Activated effector memory CD4-positive, alpha-beta T cell treated with Interleukin-2 at 50 U/mL for 16 hours (primary cell): ENCODE results near the gene PLOD1.
"Not testable (repeated sequence)": the region's sequence is repeated elsewhere in the genome, so short reads cannot be mapped to it uniquely, and the experiment has no call there.

Experiments
- DNase-seq: peaks from one replicate; pipeline ENCODE4 v3.0.0-alpha.2; 2020

The PLOD1 gene

GRCh38 chr1:11939794-11940193 lies 5.3 kb downstream of the PLOD1 start:
- DNase-seq, result not testable (repeated sequence)

DNA sequence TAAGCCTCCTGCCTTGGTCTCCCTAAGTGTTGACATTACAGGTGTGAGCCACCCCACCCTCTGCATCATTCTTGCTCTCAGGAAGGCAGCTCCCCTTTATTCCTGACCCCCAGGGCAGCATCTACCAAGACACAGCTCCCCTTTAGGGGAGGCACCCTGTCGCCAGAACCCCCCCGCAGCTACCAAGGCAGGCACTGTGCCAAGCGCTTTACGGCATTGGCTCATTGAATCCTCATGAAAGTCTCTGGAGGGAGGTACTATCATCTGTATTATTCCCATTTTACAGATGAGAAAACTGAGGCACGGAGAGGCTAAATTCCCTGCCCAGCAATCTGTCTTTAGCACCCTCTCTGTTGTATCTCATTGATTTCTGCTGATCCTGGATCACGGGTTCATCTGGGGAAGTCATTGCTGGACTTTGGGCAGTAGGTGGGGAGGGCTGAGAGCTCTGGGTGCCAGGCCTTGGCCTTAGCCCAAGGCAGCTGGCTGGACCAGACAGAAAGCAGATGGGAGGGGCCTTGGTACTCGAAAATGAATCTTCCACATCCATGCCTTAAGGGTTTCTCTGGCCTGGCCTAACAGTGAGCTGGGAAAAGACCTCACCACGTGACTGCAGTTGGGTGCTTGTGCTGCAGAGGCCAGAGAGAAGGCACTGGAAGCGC lies 5.9 kb downstream of the PLOD1 start:
- DNase-seq, result no peak

DNA sequence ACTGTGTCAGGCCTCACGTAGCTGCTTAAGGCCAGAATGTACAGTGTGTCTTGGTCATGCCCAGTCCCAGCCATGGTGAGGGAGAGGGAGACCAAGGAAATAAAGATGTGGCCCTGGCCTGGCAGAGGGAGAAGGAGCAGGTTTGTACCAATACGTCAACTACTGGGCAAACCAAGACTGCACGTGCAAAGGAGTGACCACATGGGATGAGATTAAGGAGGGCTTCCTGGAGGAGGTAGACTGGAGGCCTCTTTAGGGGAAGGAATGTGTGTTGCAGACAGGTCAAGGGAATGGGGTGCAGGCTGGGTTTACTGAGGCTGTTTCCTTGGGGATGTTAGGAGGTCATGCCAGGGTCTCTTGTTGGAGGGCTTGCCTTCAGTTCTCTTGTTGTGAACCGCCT lies 7.8 kb downstream of the PLOD1 start:
- no peak for DNase-seq

DNA sequence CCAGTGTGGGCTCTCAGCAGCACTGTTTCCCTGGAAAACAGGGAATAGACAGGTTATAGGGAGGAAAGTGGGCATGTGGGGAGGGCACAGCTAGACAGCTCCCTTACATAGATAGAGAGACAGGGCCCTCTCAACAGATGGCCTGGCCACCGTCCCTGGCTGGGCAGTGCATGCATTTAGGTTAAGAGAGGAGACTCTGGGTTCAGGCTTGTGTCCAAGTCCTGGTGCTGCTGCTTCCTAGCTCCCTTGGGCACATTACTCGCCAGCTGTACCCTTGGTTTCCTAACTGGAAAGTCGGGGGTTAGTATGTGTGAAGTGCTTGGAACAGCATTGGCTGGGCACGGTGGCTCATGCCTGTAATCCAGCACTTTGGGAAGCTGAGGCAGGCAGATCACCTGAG lies 9.1 kb downstream of the PLOD1 start:
- no peak for DNase-seq

DNA sequence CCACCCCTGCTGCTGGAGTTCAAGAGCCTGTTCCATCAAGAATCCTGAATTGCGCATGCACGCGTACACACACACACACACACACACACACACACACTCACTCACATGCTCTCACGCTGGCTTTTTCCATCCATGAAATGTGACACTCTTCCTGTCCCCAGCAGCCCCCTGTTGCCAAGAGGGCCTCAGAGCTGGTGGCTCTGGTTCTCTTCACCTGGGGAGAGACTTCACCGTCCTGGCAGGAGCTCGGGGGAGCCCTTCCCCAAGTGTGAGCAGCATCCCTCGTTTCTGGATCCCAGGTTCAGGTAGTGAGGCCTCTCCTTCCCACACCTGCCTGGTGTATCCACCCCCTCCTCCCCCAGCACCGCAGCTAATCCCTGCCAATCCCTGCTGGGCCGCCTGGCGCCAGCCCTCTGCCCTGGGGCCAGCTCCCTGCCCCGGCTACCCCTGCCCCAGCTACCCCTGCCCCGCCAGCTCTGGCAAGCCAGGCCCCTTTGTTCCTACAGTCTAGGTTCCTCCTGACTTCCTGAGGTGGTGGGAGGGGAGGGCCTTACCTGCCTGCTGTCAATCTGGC lies 9.9 kb downstream of the PLOD1 start:
- DNase-seq, result no peak

- no peak for DNase-seq
These were observed 12.1 kb downstream of the PLOD1 start for GRCh38 chr1:11946647-11947046.

DNA sequence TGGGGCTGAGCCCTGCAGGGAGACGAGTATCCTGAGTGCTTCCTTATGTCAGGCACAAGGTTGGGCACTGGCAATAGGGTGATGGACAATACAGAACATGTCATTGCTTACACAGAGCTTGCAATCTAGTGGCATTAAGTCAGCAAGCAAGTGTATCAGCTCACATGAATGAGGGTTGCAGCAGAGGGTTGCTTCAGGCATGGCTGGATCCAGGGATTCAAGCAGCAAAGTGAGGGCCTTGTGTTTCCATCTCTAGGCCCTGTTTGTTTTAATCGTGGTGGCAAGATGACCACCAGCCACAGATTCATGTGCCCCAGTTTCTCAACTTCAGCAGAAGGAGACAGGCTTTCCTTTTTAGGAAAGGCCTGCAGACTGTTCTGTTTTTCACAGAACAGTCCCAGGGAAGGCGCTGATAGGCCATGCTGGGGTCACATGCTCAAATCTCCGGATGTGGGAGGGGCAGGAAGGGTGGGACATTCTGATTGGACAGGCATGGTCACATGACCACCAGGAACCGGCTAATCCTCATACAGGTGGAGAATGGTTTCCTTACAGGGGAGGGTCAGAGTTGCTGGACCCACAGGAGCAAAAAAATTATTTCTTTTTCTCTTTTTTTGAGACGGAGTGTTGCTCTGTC lies 14.4 kb downstream of the PLOD1 start:
- DNase-seq, result no peak

GRCh38 chr1:11951901-11952300 lies 17.4 kb downstream of the PLOD1 start:
- no peak for DNase-seq

- no peak for DNase-seq
These were observed 18.1 kb downstream of the PLOD1 start for GRCh38 chr1:11952455-11953109.

- no peak for DNase-seq
These were observed 20.7 kb downstream of the PLOD1 start for GRCh38 chr1:11955221-11955620.

DNA sequence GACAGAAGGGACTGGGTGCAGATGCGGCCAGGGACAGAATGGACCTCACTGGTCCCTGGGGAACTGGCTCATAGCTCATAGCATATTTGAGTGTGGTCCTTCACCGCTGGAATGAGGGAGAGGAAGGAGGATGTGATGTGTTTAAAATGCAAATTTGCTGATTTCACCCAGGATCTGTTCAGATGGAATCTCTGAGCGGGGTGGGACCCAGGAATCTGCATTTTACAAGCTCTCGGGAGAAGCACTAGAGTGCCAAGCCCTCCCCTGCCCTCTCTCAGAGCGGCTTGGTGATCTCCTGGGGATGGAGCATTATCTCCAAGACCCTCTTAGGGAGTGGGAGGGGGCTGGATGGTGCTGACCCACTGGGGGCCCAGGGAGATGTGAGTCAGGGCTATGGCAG lies 22.9 kb downstream of the PLOD1 start:
- DNase-seq, result no peak

DNA sequence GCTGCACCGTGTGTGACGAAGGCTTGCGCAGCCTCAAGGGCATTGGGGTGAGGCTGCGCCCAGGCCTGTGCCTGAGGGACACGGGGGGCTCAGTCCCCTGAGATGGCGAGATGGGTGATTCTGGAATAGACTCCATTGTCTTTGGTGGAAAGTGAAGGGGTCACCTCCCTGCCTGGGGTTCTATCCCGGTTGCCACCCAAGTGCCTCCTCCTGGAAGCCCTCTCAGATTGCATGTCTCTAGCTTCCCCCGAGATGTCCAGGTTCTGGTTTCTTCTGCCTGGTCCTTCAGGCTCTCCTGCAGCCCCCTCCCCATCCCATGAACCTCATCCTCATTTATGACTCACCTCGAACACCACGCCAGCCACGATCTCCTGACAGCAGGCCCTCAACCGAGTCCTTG lies 23.4 kb downstream of the PLOD1 start:
- no peak for DNase-seq

GRCh38 chr1:11960276-11960675 lies 25.8 kb downstream of the PLOD1 start:
- DNase-seq, result no peak

- no peak for DNase-seq
These were observed 26.2 kb downstream of the PLOD1 start for GRCh38 chr1:11960715-11961114.

GRCh38 chr1:11961230-11961629 lies 26.7 kb downstream of the PLOD1 start:
- DNase-seq, result no peak

DNA sequence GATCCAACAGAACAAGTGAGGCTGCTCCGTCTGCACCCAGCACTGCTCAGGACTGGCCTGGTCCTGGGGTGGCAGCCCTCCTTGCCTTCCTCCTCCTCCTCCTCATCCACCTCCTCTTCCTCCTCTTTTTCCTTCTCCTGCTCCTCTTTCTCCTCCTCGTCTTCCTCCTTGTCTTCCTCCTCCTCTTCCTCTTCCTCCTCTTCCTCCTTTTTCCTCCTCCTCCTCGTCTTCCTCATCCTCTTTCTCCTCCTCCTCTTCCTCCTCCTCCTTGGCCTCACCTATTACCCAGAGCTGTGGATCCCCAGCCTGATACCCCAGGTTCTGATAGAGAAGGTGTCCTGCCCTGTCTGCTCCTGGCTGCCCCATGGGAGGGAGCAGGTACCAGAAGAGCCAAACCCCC lies 29.1 kb downstream of the PLOD1 start:
- DNase-seq, result no peak

GRCh38 chr1:11964656-11965055 lies 30.1 kb downstream of the PLOD1 start:
- DNase-seq, result no peak

DNA sequence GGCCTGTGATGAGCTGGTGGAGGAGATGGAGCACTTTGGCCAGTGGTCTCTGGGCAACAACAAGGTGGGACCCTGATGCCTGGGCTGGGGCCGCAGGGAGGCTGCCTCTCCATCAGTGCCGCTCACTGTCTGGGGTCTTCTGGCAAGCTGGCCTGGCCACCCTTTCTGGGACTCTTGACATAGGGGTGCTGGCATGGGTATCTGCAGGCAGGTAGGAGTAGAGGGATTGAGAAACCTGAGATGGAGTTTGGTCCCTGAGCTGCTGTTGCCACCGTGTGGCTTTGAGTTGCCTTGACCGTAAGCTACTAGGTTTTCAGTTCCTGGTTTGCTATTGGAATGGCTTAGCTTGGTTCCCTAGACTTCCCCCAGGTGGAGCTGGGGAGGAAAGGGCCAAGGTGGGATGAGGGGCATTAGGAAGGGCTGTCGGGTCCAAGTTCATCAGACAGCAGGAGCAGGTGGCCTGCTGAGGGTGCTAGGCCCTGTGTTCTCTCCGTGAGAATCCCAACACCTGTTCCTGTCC lies 32.6 kb downstream of the PLOD1 start:
- DNase-seq, result no peak

GRCh38 chr1:11970441-11971185 lies 36.1 kb downstream of the PLOD1 start:
- no peak for DNase-seq

DNA sequence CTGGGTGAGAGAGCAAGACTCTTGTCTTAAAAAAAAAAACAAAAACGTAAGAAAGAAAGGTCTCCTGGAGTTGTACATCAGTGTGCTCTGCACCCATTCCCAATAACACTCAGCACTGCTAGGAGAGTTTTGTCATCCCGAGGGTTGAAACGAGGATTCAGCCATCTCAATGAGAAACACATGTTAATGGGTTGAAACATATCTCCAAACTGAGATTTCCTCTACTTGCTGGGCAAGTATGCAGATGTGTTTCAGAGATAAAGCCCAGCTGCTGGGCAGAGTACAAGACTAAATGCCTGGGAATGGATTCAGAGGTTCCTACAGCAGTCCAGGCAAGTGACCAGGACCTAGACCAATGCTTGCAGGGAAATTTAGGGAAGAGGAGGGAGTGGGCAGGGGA lies 43.1 kb downstream of the PLOD1 start:
- no peak for DNase-seq

DNA sequence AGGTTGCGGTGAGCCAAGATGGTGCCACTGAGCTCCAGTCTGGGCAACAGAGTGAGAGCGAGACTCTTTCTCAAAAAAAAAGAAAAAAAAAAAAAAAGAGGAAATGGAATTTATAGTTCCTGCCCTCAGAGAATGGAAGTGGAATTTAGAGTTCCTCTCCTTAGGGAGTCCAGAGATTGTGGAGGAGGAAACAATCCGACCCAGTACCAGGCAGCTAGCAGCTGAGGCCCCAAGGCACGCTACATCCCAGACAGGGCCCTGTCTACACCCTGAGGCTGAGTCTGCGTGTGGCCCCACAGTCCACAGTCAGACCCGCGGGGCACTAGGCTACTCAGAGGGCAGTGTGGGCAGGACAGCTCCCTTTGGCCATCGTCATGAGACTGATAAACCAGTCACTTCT lies 43.8 kb downstream of the PLOD1 start:
- DNase-seq, result no peak

- no peak for DNase-seq
These were observed 44.7 kb downstream of the PLOD1 start for GRCh38 chr1:11979028-11979850.
